NCI-H128 (cell line): ENCODE measurements around the gene BTNL9.
"Not testable (repeated sequence)": the region's sequence is repeated elsewhere in the genome, so short reads cannot be mapped to it uniquely, and the experiment has no call there.

ENCODE experiments used
- DNase-seq: peaks from one replicate; lab custom pipeline; 2025; ENCODE audit not compliant: unreplicated experiment; lab: John Stamatoyannopoulos, UW

BTNL9 gene

GRCh38 chr5:181098762-181099601 lies 58.9 kb downstream of the BTNL9 start:
- no peak for DNase-seq

GRCh38 chr5:181099602-181100086 lies 59.6 kb downstream of the BTNL9 start:
- no peak for DNase-seq

DNA sequence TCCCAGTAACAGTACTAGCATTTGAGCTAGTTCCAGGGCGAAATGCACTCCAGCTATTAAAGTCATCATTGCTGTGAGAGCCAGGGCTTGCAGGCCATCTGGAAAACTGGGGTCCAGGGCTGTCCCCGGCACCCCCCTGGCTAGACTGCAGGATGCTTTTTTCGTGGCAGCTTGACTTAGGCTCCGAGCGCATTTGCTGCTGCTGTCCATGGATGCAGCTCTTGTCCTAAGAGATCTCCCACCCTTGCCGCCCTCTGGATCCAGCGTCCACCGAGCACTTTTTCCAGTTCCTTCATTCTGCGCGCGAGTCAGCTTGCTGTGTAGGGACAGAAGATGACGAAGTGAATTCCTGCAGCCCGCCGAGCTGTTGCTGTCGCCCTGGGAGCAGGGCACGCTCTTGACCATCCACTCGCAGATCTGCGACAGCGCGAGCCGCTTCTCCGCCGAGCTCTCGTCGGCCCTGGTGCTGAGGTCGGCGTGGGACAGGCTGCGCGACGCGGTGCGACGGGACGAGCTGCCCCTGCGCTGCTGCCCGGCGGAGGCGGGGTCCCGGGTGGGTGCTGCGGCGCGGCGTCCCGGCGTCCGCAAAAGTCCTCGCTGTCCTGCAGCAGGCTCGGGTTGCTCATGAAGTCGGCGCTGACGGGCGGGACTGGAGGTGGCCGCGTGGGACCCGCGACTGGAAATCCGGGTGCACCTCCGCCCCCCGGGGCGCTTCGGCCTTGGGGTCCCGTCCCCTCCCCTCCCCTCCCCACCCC lies 60.2 kb downstream of the BTNL9 start:
- no peak for DNase-seq

DNA sequence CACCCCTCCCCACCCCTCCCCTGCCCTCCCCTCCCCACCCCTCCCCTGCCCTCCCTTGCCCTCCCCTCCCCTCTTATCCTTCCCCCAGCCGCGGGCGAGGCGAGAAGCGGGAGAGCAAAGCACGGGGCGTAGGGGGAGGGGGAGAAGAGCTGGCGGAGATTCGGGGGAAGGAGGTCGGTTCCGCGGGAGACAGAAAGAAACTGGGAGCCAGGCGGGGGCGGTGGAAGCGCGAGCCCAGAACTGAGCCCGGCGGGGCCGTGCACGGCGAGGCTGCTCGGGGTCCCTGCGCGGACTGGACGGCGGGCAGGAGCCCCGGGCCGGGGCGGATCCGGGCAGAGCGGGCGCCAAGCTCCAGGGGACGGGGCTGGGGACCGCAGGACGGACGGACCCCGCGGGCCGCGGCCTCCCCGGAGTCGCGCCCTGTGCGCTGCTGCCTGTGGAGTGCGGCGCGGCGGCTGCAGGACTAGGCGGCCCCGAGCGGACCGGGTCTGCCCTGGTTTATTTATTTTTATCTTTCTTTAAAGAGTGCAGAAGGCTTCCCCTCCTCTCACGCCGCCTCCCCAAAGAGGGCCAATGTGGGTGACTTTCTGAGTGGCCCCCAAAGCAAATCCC lies 61.1 kb downstream of the BTNL9 start:
- DNase-seq = not testable (repeated sequence)

- not testable (repeated sequence) for DNase-seq
These were observed 62.0 kb downstream of the BTNL9 start for GRCh38 chr5:181101930-181102674.

- DNase-seq = not testable (repeated sequence)
These were observed 64.1 kb downstream of the BTNL9 start for GRCh38 chr5:181104259-181104568.

DNA sequence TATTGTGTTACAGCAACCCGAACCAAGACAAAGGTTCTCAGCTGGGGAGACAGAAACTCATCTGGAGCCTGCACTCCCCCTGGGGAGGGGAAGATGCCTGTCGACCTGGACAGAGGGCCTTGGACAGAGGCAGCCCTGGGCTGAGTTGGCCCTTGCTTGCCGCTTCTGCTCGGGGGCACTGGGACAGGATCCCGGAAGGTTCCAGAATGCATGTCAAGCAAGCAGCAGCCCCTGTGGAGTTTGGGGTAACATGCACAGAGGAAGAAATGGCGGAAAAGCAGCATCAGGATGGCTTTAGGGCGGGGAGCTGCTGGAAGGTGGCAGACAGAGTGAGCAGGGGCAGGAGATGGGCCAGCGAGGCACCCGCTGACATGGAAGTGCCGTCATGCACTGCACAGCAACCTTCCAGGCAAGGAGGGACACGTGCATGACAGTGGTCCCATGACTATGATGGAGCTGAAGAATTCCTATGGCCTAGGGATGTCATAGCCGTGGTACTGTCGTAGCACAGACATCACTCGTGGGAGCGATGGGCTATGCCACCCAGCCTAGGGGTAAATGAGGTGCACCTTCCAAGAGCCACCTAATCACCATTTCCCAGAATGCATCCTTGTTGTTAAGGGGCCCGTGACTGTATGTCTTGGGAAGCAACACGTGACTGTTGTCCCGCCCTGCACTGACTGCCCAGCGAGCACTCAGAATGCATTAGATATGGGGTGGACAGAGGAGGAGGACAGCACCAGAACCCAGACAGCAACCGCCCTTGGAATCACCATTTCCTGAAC lies 64.7 kb downstream of the BTNL9 start:
- DNase-seq = not testable (repeated sequence)

- DNase-seq = no peak
These were observed 65.4 kb downstream of the BTNL9 start for GRCh38 chr5:181105391-181106025.

- DNase-seq = no peak
These were observed 67.6 kb downstream of the BTNL9 start for GRCh38 chr5:181107699-181108098.

- no peak for DNase-seq
These were observed 68.6 kb downstream of the BTNL9 start for GRCh38 chr5:181108578-181109165.

DNA sequence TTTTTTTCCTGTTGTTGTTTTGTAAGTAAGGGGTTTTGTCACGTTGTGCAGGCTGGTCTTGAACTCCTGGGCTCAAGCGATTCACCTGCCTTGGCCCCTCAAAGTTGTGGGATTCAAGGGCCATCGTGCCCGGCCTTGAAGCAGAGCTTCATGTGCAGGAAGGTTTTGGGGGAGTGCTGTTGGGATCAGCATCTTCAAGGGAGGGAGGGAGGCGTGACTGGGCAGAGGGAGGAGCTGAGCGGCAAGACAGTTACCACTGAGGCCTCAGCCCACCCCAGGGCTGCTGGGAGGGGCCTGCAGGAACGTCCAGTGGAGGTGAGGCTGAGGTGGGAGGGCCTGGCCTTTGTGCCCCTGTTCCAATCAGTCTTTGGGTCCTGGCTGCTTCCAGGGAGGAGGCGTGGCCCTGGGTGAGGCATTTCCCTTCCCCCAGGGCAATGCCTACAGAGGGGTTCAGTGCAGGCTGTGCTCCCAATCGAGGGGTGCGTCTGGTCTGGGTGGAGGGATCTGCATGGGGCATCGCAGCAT lies 69.5 kb downstream of the BTNL9 start:
- no peak for DNase-seq

- DNase-seq = no peak
These were observed 70.9 kb downstream of the BTNL9 start for GRCh38 chr5:181111010-181111409.
